HG02852 (cell line): ENCODE results near the gene TBC1D5.

Experiments
- ATAC-seq: cut with Tn5 transposase; IDR thresholded peaks from one replicate; pipeline ENCODE4 v1.9.1; 2021; ENCODE audit warnings: mild to moderate bottlenecking, moderate library complexity; ENCODE audit not compliant: unreplicated experiment

Gene TBC1D5

DNA sequence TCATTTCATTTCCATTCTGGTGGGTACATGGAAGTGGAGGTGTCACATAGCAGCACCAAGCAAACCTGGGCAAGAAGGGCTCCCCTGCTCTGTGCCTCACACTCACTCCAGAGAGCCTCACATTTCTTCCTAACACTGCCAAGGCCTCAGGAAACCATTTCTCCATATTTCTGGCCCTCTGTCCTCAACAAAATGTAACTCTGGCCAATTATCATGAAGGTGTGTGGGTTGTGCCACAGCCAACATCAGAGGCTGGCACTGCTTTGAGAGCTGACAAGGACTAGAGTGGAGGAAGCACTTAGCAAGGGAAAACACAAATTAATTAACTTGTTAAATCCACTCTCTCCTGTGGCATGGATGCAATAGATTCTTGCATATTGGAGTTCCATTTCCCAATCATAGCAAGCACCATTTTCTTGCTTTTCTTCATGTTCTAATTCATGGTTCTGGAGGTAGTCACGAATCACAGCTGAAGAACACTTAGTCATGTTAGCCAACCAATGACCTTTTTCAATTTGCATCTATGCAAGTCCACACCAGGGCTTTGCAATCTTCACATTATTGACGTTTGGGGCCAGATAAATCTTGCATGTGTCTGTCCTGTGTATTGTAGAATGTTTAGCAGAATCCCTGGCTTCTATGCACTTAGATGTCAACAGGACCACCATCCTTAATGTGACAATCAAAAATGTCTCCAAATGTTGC, 616.5 kb downstream of the TBC1D5 start:
- ATAC-seq, result no peak

DNA sequence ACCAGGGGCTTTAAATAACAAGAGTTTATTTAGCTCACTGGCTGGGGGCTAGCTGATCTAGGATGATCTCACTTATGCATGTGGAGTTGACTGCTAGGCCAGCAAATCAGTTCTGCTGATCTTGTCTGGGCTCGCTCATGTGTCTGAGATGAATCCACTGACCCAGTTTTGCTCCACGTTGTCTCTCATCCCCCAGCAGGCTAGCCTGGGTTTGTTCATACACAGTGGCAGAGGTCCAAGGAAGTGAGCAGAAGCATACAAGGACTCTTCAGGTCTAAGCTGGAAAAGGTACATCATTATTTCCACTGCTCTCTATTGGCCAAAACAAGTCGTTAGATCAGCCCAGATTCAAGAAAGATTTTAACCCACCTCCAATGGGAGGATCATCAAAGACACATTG, 619.7 kb downstream of the TBC1D5 start:
- no peak for ATAC-seq

DNA sequence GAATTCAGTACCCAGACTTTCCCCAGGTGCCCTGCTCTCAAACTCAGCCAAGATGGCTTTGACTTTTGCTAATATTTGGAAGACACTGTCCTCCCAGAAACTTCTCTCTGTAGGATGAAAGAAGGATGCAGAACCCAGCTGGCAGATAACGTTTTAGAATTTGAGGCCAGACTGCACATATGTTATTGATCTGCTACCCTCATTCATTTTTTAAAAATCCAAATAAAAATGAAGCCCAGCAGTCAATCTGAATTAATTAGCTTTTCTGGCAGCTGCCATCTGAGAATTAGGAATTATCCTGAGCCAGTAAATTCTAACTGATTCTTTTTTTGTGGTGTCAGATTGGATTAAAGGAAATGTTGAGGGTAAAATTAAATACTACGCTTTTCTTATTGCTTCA, 621.1 kb downstream of the TBC1D5 start:
- no peak for ATAC-seq

DNA sequence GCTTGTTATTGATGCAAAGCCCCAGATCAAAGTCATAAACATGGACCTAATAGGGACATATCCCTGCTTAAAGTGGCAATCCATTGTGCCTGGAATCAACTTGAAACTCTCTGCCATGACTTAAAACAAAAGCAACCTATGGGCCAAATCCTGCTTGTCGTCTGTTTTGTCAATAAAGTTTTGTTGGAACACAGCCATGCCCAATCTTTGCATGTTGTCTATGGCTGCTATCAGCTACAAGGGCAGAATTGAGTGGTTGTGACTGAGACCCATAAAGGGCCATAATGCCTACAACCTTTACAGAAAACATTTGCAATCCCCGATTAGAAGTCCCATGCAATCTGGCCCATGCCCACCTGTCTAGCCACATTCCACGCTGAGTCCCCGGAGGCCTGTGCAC, 622.3 kb downstream of the TBC1D5 start:
- ATAC-seq, result no peak

DNA sequence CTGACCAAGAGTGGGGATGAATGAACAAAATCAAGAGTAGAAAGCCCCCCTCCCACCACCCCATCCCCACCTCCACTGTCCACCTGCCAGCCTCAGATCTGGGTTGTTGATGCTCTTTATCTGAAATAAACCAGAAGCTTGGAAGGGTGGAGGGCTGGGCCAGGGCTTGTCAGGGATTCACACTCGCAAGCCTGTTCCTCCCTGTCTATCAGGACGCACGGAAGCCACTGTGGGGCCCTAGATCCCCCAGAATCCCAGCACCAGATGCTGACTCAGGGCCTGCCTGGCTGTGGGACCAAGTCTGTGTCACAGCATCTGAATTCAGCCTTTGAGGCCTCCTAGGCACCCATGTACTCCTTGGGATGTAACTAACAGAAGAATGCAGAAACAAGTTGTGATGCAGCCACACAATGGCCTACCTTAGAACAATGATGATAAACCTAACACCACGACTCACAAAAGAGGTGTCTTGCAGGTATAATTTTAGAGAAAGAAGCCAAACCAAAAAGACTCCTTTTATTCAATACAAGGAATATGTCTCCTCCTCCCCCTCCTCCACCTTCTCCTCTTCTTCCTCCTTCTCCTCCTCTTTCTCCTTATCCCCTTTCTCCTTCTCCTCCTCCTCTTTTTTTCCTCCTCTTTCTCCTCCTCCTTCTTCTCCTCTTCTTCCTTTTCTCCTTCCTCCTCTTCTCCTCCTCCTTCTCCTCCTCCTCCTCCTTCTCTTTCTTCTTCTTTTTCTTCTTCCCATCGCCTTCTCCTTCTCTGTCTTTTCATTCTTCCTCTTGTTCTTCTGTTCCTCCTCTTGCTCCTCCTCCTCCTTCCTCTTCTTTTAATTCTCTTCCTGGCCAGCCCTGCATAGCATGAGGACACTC, 623.0 kb downstream of the TBC1D5 start:
- no peak for ATAC-seq

DNA sequence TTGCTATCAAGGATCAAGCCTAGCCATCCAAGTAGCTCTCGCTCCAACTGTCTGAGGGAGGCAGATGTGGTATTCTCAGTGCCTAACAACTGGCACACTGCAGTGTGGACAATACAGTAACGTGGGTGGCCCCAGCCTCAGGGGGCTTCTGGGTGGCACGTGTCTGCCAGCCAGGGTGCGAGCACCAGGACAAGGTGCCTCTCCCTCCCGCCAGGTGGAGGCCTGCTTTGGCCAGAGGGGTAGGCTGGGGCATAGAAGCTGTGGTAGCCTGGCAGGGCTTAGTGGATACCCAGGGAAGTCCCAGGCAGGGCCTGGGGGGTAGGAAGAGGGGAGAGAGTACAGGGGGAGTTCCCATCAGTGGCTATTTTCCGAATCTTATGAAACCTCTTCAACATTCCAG, 623.7 kb downstream of the TBC1D5 start:
- no peak for ATAC-seq

DNA sequence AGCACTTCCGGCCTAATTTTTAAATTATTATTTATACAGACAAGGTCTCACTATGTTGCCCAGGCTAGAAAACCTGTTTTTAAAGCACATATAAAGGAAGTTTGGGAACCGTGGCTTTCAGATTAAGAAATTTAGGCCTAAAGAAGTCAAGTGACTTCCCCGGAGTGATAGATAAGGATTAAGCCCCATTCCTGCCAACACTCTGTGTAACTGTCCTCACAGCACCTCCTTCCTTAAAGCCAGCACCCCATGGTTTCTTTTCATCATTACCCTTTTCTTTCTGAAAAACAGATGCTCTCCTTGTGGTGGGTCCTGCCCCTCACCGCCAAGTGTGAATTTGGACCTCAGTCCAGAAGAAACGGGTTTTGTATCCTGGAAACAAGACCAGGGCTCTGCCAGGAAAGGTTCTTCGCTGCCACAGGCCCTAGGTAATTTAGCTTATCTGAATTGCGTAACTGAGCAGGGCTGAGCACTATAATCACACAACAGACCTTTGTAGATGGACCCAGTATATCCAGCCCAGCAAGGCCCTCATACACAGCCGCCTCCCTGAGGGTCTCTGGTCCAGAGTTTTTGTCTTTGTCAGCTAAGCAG, 626.3 kb downstream of the TBC1D5 start:
- no peak for ATAC-seq

DNA sequence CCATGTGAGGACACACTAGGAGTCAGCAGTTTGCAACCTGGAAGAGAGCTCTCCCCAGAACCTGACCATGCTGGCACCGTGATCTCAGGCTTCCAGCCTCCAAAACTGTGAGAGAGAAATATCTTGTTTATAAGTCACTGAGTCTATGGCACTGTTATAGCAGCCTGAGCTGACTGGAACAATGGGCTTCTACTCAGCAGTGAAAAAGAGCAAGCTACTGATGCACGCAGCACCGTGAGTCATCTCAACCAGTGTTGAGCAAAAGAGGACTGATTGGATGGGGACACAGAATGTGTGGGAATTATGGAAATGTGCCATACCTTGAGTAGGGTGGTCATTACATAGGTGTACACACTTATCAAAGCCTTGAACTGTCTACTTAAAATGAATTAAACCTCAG, 627.2 kb downstream of the TBC1D5 start:
- ATAC-seq, result no peak

DNA sequence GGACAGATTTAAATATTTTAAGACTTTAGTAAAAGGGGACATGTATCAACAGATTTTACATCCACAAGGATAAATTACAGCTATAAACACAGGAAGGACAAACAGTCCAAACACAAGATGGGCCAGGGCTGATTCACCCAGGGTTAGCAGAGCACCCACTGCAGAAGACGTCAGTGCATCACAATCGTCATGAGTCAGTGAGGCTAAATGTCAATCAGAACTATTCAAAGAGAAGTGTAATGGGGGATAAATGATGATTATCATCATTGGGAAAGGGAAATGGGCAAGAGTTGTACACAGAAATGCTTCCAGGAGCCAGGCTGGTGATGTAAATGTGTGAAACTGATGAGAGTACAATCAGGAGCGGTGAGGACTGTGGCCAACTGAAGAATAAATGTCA, 630.8 kb downstream of the TBC1D5 start:
- no peak for ATAC-seq

DNA sequence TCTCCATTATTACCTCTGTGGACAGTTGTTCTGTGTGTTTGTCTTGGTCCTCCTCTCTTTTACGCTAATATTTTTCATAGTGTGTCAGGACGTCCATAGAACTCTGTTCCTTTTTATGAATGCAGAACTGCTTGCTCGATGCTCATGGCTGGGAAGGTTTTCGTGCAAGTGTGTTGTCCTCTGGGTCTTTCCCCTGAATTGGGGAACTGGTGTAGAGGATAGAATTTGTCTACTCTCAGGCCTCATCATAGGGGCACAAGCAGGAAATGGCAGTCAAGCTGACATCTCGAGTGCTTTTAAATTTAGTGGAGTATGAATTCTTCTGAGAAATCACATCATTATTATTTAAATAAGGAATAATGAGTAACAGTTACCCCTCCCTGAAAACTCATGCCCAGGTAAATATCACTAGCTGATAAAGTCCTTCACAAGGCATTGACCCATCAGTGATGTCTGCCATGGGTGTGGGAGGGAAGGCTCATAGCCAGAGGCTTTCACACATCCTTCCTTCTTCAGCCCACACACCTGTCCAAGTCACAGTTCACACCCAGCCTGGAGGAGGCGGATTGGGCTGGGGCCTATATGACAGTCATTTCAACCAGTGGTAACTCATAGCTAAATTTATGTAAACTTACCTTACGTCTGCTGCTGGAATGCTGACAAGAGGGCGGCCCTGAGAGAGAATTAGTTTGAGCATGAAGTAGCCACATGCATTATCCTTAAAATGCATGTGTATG, 631.6 kb downstream of the TBC1D5 start:
- peak; percentile 69 for ATAC-seq
